IPS DF 6.9 (cell line): Measurements from ENCODE around the gene SAA4.
"Not testable (repeated sequence)": the region's sequence is repeated elsewhere in the genome, so short reads cannot be mapped to it uniquely, and the experiment has no call there.

ENCODE experiments used
- DNase-seq: peaks from one replicate; pipeline ENCODE4 v3.0.0-alpha.2; 2013; ENCODE audit warnings: low read depth, low spot score
- H3K27ac ChIP-seq: one replicate; pipeline ENCODE4 v1.5.1; 2013; ENCODE audit warnings: low read length, control low read depth
- H3K27me3 ChIP-seq: 2 replicates; pipeline ENCODE4 v1.6.1; 2013; ENCODE audit warnings: mild to moderate bottlenecking, low read length; ENCODE audit not compliant: control insufficient read depth, insufficient read depth
- H3K36me3 ChIP-seq: 2 replicates; pipeline ENCODE4 v1.6.1; 2013; ENCODE audit warnings: low read length; ENCODE audit not compliant: control insufficient read depth, insufficient read depth
- H3K4me1 ChIP-seq: 2 replicates; pipeline ENCODE4 v1.6.1; 2013; ENCODE audit warnings: low read length; ENCODE audit not compliant: control insufficient read depth, insufficient read depth
- H3K4me3 ChIP-seq: 2 replicates; pipeline ENCODE4 v1.5.1; 2013; ENCODE audit warnings: mild to moderate bottlenecking, low read length
- H3K9me3 ChIP-seq: 2 replicates; pipeline ENCODE4 v1.6.1; 2013; ENCODE audit warnings: low read length, inconsistent platforms; ENCODE audit not compliant: control insufficient read depth, insufficient read depth
- WGBS: extraction: QIAGEN DNeasy Blood & Tissue Kit; methylation state at CpG from one replicate; pipeline ENCODE4 v1.1.7; 2013; ENCODE audit warnings: mixed read lengths, missing lambda C conversion rate; ENCODE audit not compliant: insufficient read length, insufficient coverage; 5-methylcytosine and 5-hydroxymethylcytosine counted together

SAA4 gene

DNA sequence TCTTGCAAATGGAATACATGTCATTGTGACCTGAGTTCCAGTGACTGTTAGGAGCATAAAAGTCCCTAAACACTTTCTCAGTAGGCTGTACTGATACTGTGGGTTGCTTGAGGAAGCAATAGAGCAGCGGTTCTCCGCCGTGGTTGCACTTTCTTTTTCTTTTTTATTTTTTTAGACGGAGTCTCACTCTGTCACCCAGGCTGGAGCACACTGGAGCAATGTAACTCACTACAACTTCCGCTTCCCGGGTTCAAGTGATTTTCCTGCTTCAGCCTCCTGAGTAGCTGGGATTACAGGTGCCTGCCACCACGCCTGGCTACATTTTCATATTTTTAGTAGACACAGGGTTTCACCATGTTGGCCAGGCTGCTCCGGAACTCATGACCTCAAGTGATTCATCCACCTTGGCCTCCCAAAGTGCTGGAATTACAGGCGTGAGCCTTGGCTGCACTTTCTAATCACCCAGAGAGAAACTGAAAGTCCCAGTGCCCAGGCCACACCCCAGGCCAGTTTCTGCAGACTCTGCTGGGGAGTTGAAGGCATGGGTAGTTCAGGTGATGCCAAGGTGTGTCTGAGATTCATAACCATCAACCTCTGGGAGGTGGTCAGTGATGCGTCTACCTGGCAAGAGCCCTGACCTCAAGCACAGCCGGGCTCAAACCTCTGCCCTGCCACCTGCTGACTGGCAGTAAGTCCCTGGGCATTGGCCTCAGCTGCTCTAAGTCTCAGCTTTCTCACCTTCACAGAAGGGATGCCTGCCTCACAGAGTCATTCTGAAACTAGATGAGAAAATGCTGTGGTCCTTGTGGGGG lies 10.0 kb upstream of the SAA4 start:
- not testable (repeated sequence) for H3K9me3 ChIP-seq, H3K4me1 ChIP-seq, H3K27ac ChIP-seq, H3K27me3 ChIP-seq, H3K36me3 ChIP-seq, DNase-seq, H3K4me3 ChIP-seq
- no CpG with 5 or more reads among the region's 11 CpGs for WGBS

DNA sequence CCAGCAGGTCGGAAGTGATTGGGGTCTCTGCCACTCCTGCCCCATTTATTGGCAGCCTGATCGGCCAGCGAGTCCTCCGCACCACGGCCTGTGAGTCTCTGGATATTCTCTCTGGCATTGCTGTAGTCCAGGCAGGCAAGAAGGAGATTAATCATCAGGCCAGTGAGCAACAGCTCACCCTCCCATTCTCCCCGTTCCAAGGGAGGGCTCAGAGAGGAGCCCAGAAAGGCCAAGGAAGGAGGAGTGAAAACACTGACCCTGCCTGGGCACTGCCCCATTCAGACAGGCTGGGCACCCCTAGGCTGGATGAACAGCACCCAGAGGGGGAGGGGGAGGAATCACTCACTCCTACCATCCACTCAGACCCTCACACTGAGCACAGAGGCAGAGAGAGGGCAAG lies 8.8 kb upstream of the SAA4 start:
- no CpG with 5 or more reads among the region's 6 CpGs for WGBS
- Histone ChIP-seq H3K36me3 (no peaks in the 10 kb centered on the region), H3K4me3 (no peak overlapping the region), H3K4me1 (no peaks in the 10 kb centered on the region), H3K9me3 (no peaks in the 10 kb centered on the region), H3K27ac (no peak overlapping the region), H3K27me3 (no peaks in the 10 kb centered on the region)
- no peak for DNase-seq

DNA sequence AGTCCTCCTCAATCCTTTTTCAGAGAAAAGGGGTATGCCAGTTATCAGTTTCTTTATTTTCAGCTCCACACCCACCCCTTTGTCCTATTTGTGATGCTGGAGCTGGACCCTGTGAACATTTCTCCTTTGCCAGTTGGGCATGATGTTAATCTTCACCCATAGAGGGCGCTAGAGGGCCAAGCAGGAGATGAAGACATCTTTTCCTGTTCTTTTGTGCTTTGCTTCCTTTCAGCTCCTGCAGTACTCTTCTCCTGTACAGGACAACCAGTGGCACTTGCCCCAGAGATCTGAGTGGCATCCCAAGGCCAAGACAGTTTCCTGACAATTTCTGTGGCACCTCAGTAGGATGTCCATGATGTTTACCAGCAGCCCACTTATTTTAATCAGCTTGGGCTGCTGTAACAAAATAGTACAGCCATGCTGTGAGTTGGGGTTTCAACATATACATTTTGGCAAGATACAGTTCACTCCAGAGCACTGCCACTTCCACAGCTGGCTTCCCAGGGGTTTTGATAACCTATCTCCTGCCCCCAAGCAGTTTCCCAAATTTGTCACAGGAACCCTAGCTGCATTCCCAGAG lies 7.3 kb upstream of the SAA4 start:
- Histone ChIP-seq H3K4me1 (no peaks in the 10 kb centered on the region), H3K27ac (no peak overlapping the region), H3K4me3 (no peak overlapping the region), H3K9me3 (no peaks in the 10 kb centered on the region), H3K27me3 (no peaks in the 10 kb centered on the region), H3K36me3 (no peaks in the 10 kb centered on the region)
- WGBS: no CpG with 5 or more reads among the region's 1 CpG
- DNase-seq: peak; percentile 41

- Histone ChIP-seq H3K27ac (no peak overlapping the region), H3K36me3 (no peaks in the 10 kb centered on the region), H3K4me3 (no peak overlapping the region), H3K27me3 (no peaks in the 10 kb centered on the region), H3K4me1 (no peaks in the 10 kb centered on the region), H3K9me3 (no peaks in the 10 kb centered on the region)
- no peak for DNase-seq
- no CpG with 5 or more reads among the region's 1 CpG for WGBS
Observed at GRCh38 chr11:18239655-18240054, 3.1 kb upstream of the SAA4 start.

- Histone ChIP-seq H3K4me3 (no peak overlapping the region), H3K9me3 (no peaks in the 10 kb centered on the region), H3K27ac (no peak overlapping the region), H3K27me3 (no peaks in the 10 kb centered on the region), H3K36me3 (no peaks in the 10 kb centered on the region), H3K4me1 (no peaks in the 10 kb centered on the region)
- no peak for DNase-seq
- WGBS: no CpG with 5 or more reads among the region's 8 CpGs
Observed at GRCh38 chr11:18235394-18236334, 938 bp downstream of the SAA4 start.

GRCh38 chr11:18233912-18234311 lies 2.7 kb downstream of the SAA4 start:
- no CpG with 5 or more reads among the region's 4 CpGs for WGBS
- no peak overlapping the region for H3K27ac ChIP-seq
- no peak overlapping the region for H3K4me3 ChIP-seq
- DNase-seq: no peak
- H3K27me3 ChIP-seq: no peaks in the 10 kb centered on the region
- H3K9me3 ChIP-seq: no peaks in the 10 kb centered on the region
- H3K36me3 ChIP-seq: no peaks in the 10 kb centered on the region
- no peaks in the 10 kb centered on the region for H3K4me1 ChIP-seq

DNA sequence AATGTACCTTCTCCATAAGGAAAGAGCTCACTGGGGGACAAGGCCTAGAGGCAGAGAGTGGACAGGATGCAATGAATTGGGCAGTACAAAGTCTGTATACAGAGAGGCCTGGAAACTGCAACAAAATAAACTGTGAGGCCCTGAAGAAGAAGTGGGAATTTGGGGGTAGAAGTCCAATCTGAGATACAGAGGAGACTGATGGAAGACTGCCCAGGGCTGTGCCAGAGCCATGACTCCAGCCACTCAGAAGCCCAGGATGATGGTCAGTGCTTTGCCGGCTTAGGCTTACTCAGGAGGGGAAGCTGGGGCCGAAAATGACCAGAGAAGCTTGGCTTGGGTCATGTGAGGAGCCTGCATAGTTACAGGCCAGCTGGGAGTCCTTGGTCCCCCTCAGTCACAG lies 5.7 kb downstream of the SAA4 start:
- Histone ChIP-seq H3K9me3 (no peaks in the 10 kb centered on the region), H3K36me3 (no peaks in the 10 kb centered on the region), H3K27me3 (no peaks in the 10 kb centered on the region), H3K4me3 (no peak overlapping the region), H3K27ac (no peak overlapping the region), H3K4me1 (no peaks in the 10 kb centered on the region)
- no CpG with 5 or more reads among the region's 2 CpGs for WGBS
- DNase-seq: no peak

- Histone ChIP-seq H3K27me3 (no peaks in the 10 kb centered on the region), H3K4me3 (no peak overlapping the region), H3K4me1 (no peaks in the 10 kb centered on the region), H3K27ac (no peak overlapping the region), H3K9me3 (no peaks in the 10 kb centered on the region), H3K36me3 (no peaks in the 10 kb centered on the region)
- WGBS: no CpG with 5 or more reads among the region's 3 CpGs
- no peak for DNase-seq
Observed at GRCh38 chr11:18229501-18229900, 7.1 kb downstream of the SAA4 start.

GRCh38 chr11:18225913-18226312 lies 10.7 kb downstream of the SAA4 start:
- no peaks in the 10 kb centered on the region for H3K27me3 ChIP-seq
- H3K4me1 ChIP-seq: no peaks in the 10 kb centered on the region
- no CpG with 5 or more reads among the region's 2 CpGs for WGBS
- H3K36me3 ChIP-seq: no peaks in the 10 kb centered on the region
- no peak overlapping the region for H3K4me3 ChIP-seq
- DNase-seq: no peak
- H3K27ac ChIP-seq: no peak overlapping the region
- no peaks in the 10 kb centered on the region for H3K9me3 ChIP-seq

- Histone ChIP-seq H3K27me3 (no peaks in the 10 kb centered on the region), H3K36me3 (no peaks in the 10 kb centered on the region), H3K4me3 (no peak overlapping the region), H3K9me3 (no peaks in the 10 kb centered on the region), H3K27ac (no peak overlapping the region), H3K4me1 (no peaks in the 10 kb centered on the region)
- no peak for DNase-seq
- WGBS: no CpG with 5 or more reads among the region's 3 CpGs
Observed at GRCh38 chr11:18223591-18224387, 12.8 kb downstream of the SAA4 start.
